Liver (tissue), 9 donors: ENCODE results near the gene ITGB1. TPM values are rescaled to one million over a fixed set of nuclear protein-coding genes. Genes with fewer than 3 reads are reported as not detected.

Experiments
- DNase-seq: peaks from one replicate; pipeline ENCODE4 v3.0.0-alpha.2; 2017; ENCODE audit warnings: low spot score
- H3K27ac ChIP-seq, 2 donors: one replicate each; pipeline ENCODE4 v1.7.0; 2013; ENCODE audit warnings: inconsistent platforms in 2 of 2, low read length in 2 of 2, control low read depth in 1 of 2, low read depth in 1 of 2, mild to moderate bottlenecking in 1 of 2
- H3K27me3 ChIP-seq, 4 donors: one replicate each; pipeline versions ENCODE4 v1.6.1 to v1.7.0; 2013; ENCODE audit warnings: low read length in 3 of 4, inconsistent platforms in 1 of 4, mild to moderate bottlenecking in 1 of 4, moderate library complexity in 1 of 4; ENCODE audit not compliant: control insufficient read depth in 4 of 4, insufficient read depth in 4 of 4
- H3K36me3 ChIP-seq, 4 donors: one replicate each; pipeline versions ENCODE4 v1.6.1 to v1.7.0; 2013; ENCODE audit warnings: low read length in 3 of 4, mild to moderate bottlenecking in 3 of 4, low read depth in 1 of 4, moderate library complexity in 1 of 4; ENCODE audit not compliant: control insufficient read depth in 4 of 4, insufficient read depth in 3 of 4
- H3K4me1 ChIP-seq, 4 donors: one replicate each; pipeline versions ENCODE4 v1.6.1 to v1.7.0; 2013; ENCODE audit warnings: low read length in 3 of 4, mild to moderate bottlenecking in 3 of 4, moderate library complexity in 1 of 4; ENCODE audit not compliant: control insufficient read depth in 4 of 4, insufficient read depth in 4 of 4
- H3K4me3 ChIP-seq, 3 donors: one replicate each; pipeline versions ENCODE4 v1.6.1 to v1.7.0; 2013; ENCODE audit warnings: low read length in 3 of 3, control low read depth in 1 of 3, low read depth in 1 of 3, mild to moderate bottlenecking in 1 of 3
- H3K9ac ChIP-seq, 2 donors: one replicate each; pipeline ENCODE4 v1.7.0; 2013; ENCODE audit warnings: low read length in 2 of 2, mild to moderate bottlenecking in 2 of 2, moderate library complexity in 2 of 2, control low read depth in 1 of 2, low read depth in 1 of 2
- H3K9me3 ChIP-seq, 4 donors: one replicate each; pipeline versions ENCODE4 v1.6.1 to v1.7.0; 2013; ENCODE audit warnings: low read length in 3 of 4; ENCODE audit not compliant: control insufficient read depth in 4 of 4
- ATF3 ChIP-seq: IDR thresholded peaks from 2 replicates; pipeline ENCODE4 v1.6.1; 2016; ENCODE audit warnings: antibody characterized with exemption
- CTCF ChIP-seq: fragments of 150-350 bp; IDR thresholded peaks from 2 replicates; pipeline ENCODE4 v1.5.1; 2017; ENCODE audit warnings: improper control_type of control experiment, low read depth, low read length; ENCODE audit not compliant: missing input control
- EGR1 ChIP-seq, 2 donors: IDR thresholded peaks; 2 replicates each; pipeline ENCODE4 v1.6.1; 2016 to 2018; ENCODE audit warnings: antibody characterized with exemption in 2 of 2, low read depth in 2 of 2
- FOXA1 ChIP-seq: IDR thresholded peaks from 2 replicates; pipeline ENCODE4 v1.6.1; 2016; ENCODE audit warnings: antibody characterized with exemption
- FOXA2 ChIP-seq: IDR thresholded peaks from 2 replicates; pipeline ENCODE4 v1.6.1; 2016; ENCODE audit warnings: antibody characterized with exemption
- GABPA ChIP-seq, 2 donors: IDR thresholded peaks in 1 of 2; conservative IDR thresholded peaks in 1 of 2; 2 replicates each; pipeline ENCODE4 v1.6.1; 2016; ENCODE audit warnings: antibody characterized with exemption in 2 of 2, mild to moderate bottlenecking in 1 of 2, moderate library complexity in 1 of 2
- HNF4A ChIP-seq, 2 donors: conservative IDR thresholded peaks; 2 replicates each; pipeline ENCODE4 v1.6.1; 2016; ENCODE audit warnings: antibody characterized with exemption in 2 of 2, mild to moderate bottlenecking in 2 of 2
- HNF4G ChIP-seq: IDR thresholded peaks from 2 replicates; pipeline ENCODE4 v1.6.1; 2016; ENCODE audit warnings: antibody characterized with exemption
- JUND ChIP-seq, 2 donors: IDR thresholded peaks; 2 replicates each; pipeline ENCODE4 v1.6.1; 2016; ENCODE audit warnings: antibody characterized with exemption in 2 of 2
- MAX ChIP-seq: IDR thresholded peaks from 2 replicates; pipeline ENCODE4 v1.6.1; 2016; ENCODE audit warnings: antibody characterized with exemption
- NR2F2 ChIP-seq: IDR thresholded peaks from 2 replicates; pipeline ENCODE4 v1.6.1; 2016; ENCODE audit warnings: antibody characterized with exemption
- RAD21 ChIP-seq, 2 donors: IDR thresholded peaks; 2 replicates each; pipeline ENCODE4 v1.6.1; 2016; ENCODE audit warnings: antibody characterized with exemption in 2 of 2, mild to moderate bottlenecking in 2 of 2
- REST ChIP-seq: IDR thresholded peaks from 2 replicates; pipeline ENCODE4 v1.6.1; 2016; ENCODE audit warnings: antibody characterized with exemption, mild to moderate bottlenecking
- RXRA ChIP-seq, 2 donors: IDR thresholded peaks; 2 replicates each; pipeline ENCODE4 v1.6.1; 2017 to 2018; ENCODE audit warnings: antibody characterized with exemption in 2 of 2, mild to moderate bottlenecking in 1 of 2
- TAF1 ChIP-seq: conservative IDR thresholded peaks from 2 replicates; pipeline ENCODE4 v1.6.1; 2016; ENCODE audit warnings: antibody characterized with exemption, mild to moderate bottlenecking
- YY1 ChIP-seq: IDR thresholded peaks from 2 replicates; pipeline ENCODE4 v1.6.1; 2016; ENCODE audit warnings: antibody characterized with exemption, mild to moderate bottlenecking
- ZBTB33 ChIP-seq: IDR thresholded peaks from 2 replicates; pipeline ENCODE4 v1.6.1; 2016; ENCODE audit warnings: antibody characterized with exemption
- whole genome bisulfite sequencing: extraction: QIAGEN DNeasy Blood & Tissue Kit; methylation state at CpG from one replicate; pipeline ENCODE4 v1.1.7; 2013; 5-methylcytosine and 5-hydroxymethylcytosine counted together
- polyA plus RNA-seq, 2 donors: library from polyadenylated mRNA; stranded (reverse) in 1 of 2; unstranded in 1 of 2; fragments of 200-250 nt in 1 of 2; fragments of >200 nt in 1 of 2; fragmentation: Nextera tagmentation in 1 of 2; extraction: Ambion mirVana in 1 of 2; gene quantifications; one replicate each; pipeline versions ENCODE4 v1.2.1 to v1.2.3, GENCODE V29; 2013 to 2015
- total RNA-seq, 2 donors: library from RNA; depleted of rRNA; stranded (reverse); fragments of >200 nt; gene quantifications; one replicate each; pipeline ENCODE4 v1.2.3, GENCODE V29; 2014
- donor health status: healthy.
- donor health status: healthy.
- donor health status: healthy.
- donor health status: healthy.
- donor health status: healthy.

ITGB1 gene
- total and polyA plus RNA-seq, 4 donors, result 109 to 308 (median 221) TPM

- Histone ChIP-seq H3K27ac (no peak overlapping the region), H3K4me3 (no peak overlapping the region), H3K27me3 (no peaks in the 10 kb centered on the region), H3K9ac (no peak overlapping the region), H3K9me3 (no peaks in the 10 kb centered on the region), H3K36me3 (peaks cover 9 to 82% (median 57%) of the 10 kb centered on the region in 4 donors), H3K4me1 (no peaks in the 10 kb centered on the region)
- DNase-seq, result no peak
- WGBS, result 93% methylated on average over 2 of the region's 2 CpGs
- TF ChIP-seq REST (no peak), CTCF (no peak), EGR1 (IDR thresholded peaks at IDR 0.05; ENCODE audit: low read depth in 2 of 2) (no peak), JUND (IDR thresholded peaks at IDR 0.05) (no peak), RAD21 (IDR thresholded peaks at IDR 0.05) (no peak), NR2F2 (no peak), ATF3 (no peak), TAF1 (no peak), GABPA (IDR thresholded peaks at IDR 0.05 in 1 of 2, conservative IDR thresholded peaks at IDR 0.05 in 1 of 2) (no peak)
These were observed 34.2 kb downstream of the ITGB1 start for GRCh38 chr10:32923849-32924248.

GRCh38 chr10:32923134-32923533 is 34.9 kb downstream of the ITGB1 start:
- no peak overlapping the region for H3K4me3 ChIP-seq
- H3K4me1 ChIP-seq, result no peaks in the 10 kb centered on the region
- no peak overlapping the region for H3K9ac ChIP-seq
- H3K9me3 ChIP-seq, result no peaks in the 10 kb centered on the region
- H3K27me3 ChIP-seq, result no peaks in the 10 kb centered on the region
- H3K27ac ChIP-seq, result no peak overlapping the region
- 85% methylated on average over 2 of the region's 2 CpGs for WGBS
- H3K36me3 ChIP-seq, result peaks cover 10 to 86% (median 63%) of the 10 kb centered on the region in 4 donors
- DNase-seq, result no peak
- TF ChIP-seq CTCF (no peak), NR2F2 (no peak), ATF3 (no peak), MAX (no peak), RAD21 (IDR thresholded peaks at IDR 0.05) (no peak), EGR1 (IDR thresholded peaks at IDR 0.05; ENCODE audit: low read depth in 2 of 2) (no peak), HNF4G (no peak), JUND (IDR thresholded peaks at IDR 0.05) (no peak), REST (no peak), FOXA1 (no peak), FOXA2 (no peak), YY1 (no peak), ZBTB33 (no peak), GABPA (IDR thresholded peaks at IDR 0.05 in 1 of 2, conservative IDR thresholded peaks at IDR 0.05 in 1 of 2) (no peak), RXRA (IDR thresholded peaks at IDR 0.05) (no peak), TAF1 (no peak), HNF4A (conservative IDR thresholded peaks at IDR 0.05) (no peak)
